HCT116 (cell line): ENCODE results near the gene CNTNAP2. TPM values are rescaled to one million over a fixed set of nuclear protein-coding genes. Genes with fewer than 3 reads are reported as not detected.

Source experiments
- ATAC-seq: fragments of 200-7000 bp; cut with Tn5 transposase; 2 replicates; pipeline ENCODE4 v1.9.1; 2020; ENCODE audit warnings: mild to moderate bottlenecking, moderate library complexity
- BruUV-seq: library from RNA; stranded (reverse); fragments of 400-500 nt; replicated peaks from 2 replicates; lab custom pipeline; 2021; lab: Mats Ljungman, UMichigan
- CTCF ChIA-PET: fragments of 300-600 bp; sonication (Branson Sonifier 250); formaldehyde crosslinking; loops from one replicate; lab custom pipeline; 2021; ENCODE audit warnings: antibody characterized with exemption; lab: Charles Lee
- POLR2A ChIA-PET: fragments of 300-600, 350-600 bp; sonication (Branson Sonifier 250); formaldehyde crosslinking; loops from one replicate; lab custom pipeline; 2021; ENCODE audit warnings: antibody characterized with exemption; lab: Charles Lee
- RAD21 ChIA-PET, 2 experiments: fragments of 300-600 bp; sonication (Branson Sonifier 250); formaldehyde crosslinking; loops; one replicate each; lab custom pipeline; 2023; ENCODE audit warnings: low total read pairs in 2 of 2; ENCODE audit not compliant: uncharacterized antibody in 2 of 2, unreplicated experiment in 2 of 2, low non-redundant PET in 1 of 2; lab: Charles Lee
- DNase-seq: peaks from one replicate; pipeline ENCODE4 v3.0.0-alpha.2; 2010; ENCODE audit warnings: low read depth, low spot score
- H2AFZ ChIP-seq: fragments of 200-600 bp; shearing (Covaris generic), sonication (generic); 2 replicates; pipeline ENCODE4 v1.6.1; 2017; ENCODE audit warnings: low read depth, mixed run types, mixed read lengths, antibody characterized with exemption, low read length; ENCODE audit not compliant: poor library complexity, severe bottlenecking
- H3K27ac ChIP-seq: 2 replicates; pipeline ENCODE4 v1.5.1; 2012; ENCODE audit warnings: low read depth, low read length
- H3K27me3 ChIP-seq: fragments of 200-600 bp; sonication (generic); 2 replicates; pipeline ENCODE4 v1.6.1; 2016; ENCODE audit warnings: mixed run types, low read length, mixed read lengths; ENCODE audit not compliant: insufficient read depth
- H3K36me3 ChIP-seq, 2 experiments: fragments of 200-500 bp in 1 of 2; fragments of 200-600 bp in 1 of 2; sonication (Bioruptor generic) in 1 of 2; sonication (generic) in 1 of 2; 2 replicates each; pipeline versions ENCODE4 v1.5.1 to v1.6.1; 2014 to 2016; ENCODE audit warnings: low read length in 2 of 2, inconsistent platforms in 1 of 2, mixed read lengths in 1 of 2, mixed run types in 1 of 2; ENCODE audit not compliant: insufficient read depth in 2 of 2, control insufficient read depth in 1 of 2
- H3K4me1 ChIP-seq, 2 experiments: fragments of 200-600 bp in 1 of 2; sonication (generic) in 1 of 2; 2 replicates each; pipeline versions ENCODE4 v1.5.1 to v1.6.1; 2012 to 2017; ENCODE audit warnings: low read length in 2 of 2, inconsistent platforms in 1 of 2, mild to moderate bottlenecking in 1 of 2, mixed read lengths in 1 of 2, mixed run types in 1 of 2, moderate library complexity in 1 of 2; ENCODE audit not compliant: insufficient read depth in 2 of 2, control insufficient read depth in 1 of 2
- H3K4me2 ChIP-seq: fragments of 200-600 bp; sonication (generic); 2 replicates; pipeline ENCODE4 v1.6.1; 2017; ENCODE audit warnings: mixed run types, low read length, mixed read lengths
- H3K4me3 ChIP-seq, 2 experiments: fragments of 200-600 bp in 1 of 2; sonication (generic) in 1 of 2; replicated peaks in 1 of 2; 2 replicates each; pipeline ENCODE4 v1.5.1; 2011 to 2016; ENCODE audit warnings: low read length in 2 of 2, control low read depth in 1 of 2, low read depth in 1 of 2, mild to moderate bottlenecking in 1 of 2, mixed read lengths in 1 of 2, mixed run types in 1 of 2
- H3K79me2 ChIP-seq: fragments of 200-600 bp; sonication (generic); 2 replicates; pipeline ENCODE4 v1.6.1; 2017; ENCODE audit warnings: mild to moderate bottlenecking, mixed run types, low read length, moderate library complexity, mixed read lengths; ENCODE audit not compliant: insufficient read depth
- H3K9ac ChIP-seq: fragments of 200-600 bp; sonication (generic); 2 replicates; pipeline ENCODE4 v1.6.1; 2016; ENCODE audit warnings: low read length, mixed read lengths
- H3K9me2 ChIP-seq: fragments of 200-600 bp; sonication (generic), shearing (Covaris generic); 2 replicates; pipeline ENCODE4 v1.6.1; 2017; ENCODE audit warnings: mixed run types, mild to moderate bottlenecking, moderate library complexity; ENCODE audit not compliant: insufficient read depth
- H3K9me3 ChIP-seq, 2 experiments: fragments of 200-500 bp in 1 of 2; fragments of 200-600 bp in 1 of 2; sonication (Bioruptor generic) in 1 of 2; sonication (generic) in 1 of 2; 2 replicates each; pipeline ENCODE4 v1.6.1; 2014 to 2017; ENCODE audit warnings: low read length in 2 of 2, mixed read lengths in 2 of 2, inconsistent platforms in 1 of 2, low read depth in 1 of 2, mild to moderate bottlenecking in 1 of 2, mixed run types in 1 of 2, moderate library complexity in 1 of 2; ENCODE audit not compliant: control insufficient read depth in 1 of 2, insufficient read depth in 1 of 2
- H4K20me1 ChIP-seq: fragments of 200-600 bp; sonication (generic), shearing (Covaris generic); 2 replicates; pipeline ENCODE4 v1.6.1; 2017; ENCODE audit warnings: mixed run types, mild to moderate bottlenecking, moderate library complexity; ENCODE audit not compliant: insufficient read depth
- CEBPB ChIP-seq: IDR thresholded peaks from 2 replicates; pipeline ENCODE4 v1.6.1; 2012; ENCODE audit warnings: low read depth
- ELF1 ChIP-seq: IDR thresholded peaks from 2 replicates; pipeline ENCODE4 v1.6.1; 2012; ENCODE audit warnings: low read depth, borderline replicate concordance
- EZH2phosphoT487 ChIP-seq: fragments of 200-600 bp; IDR thresholded peaks from 2 replicates; pipeline ENCODE4 v1.6.1; 2018; ENCODE audit warnings: antibody characterized with exemption, borderline replicate concordance
- RAD21 ChIP-seq: IDR thresholded peaks from 2 replicates; pipeline ENCODE4 v1.6.1; 2012; ENCODE audit warnings: low read depth, mild to moderate bottlenecking
- SIN3A ChIP-seq: IDR thresholded peaks from 2 replicates; pipeline ENCODE4 v1.6.1; 2012; ENCODE audit warnings: low read depth
- SP1 ChIP-seq: IDR thresholded peaks from 2 replicates; pipeline ENCODE4 v1.6.1; 2012; ENCODE audit warnings: low read depth
- SRF ChIP-seq: IDR thresholded peaks from 2 replicates; pipeline ENCODE4 v1.6.1; 2012; ENCODE audit warnings: low read depth
- intact Hi-C: fragments of 100-400 bp; cut with micrococcal nuclease; formaldehyde crosslinking; loops from 2 replicates; pipeline ENCODE4 v1.10.0; 2022
- total RNA-seq: library from RNA; stranded (reverse); gene quantifications from one replicate; pipeline ENCODE4 v1.2.1, GENCODE V29; 2021; ENCODE audit not compliant: unreplicated experiment
- TF ChIP-seq, protein P1 (sequence below): IDR thresholded peaks from 2 replicates; pipeline ENCODE4 v1.6.1; 2012
- TF ChIP-seq, protein P2 (sequence below), 3 experiments: fragments of 200-600 bp in 1 of 3; sonication (generic) in 1 of 3; IDR thresholded peaks in 2 of 3; conservative IDR thresholded peaks in 1 of 3; 2 replicates each; pipeline ENCODE4 v1.5.1; 2012 to 2017; ENCODE audit warnings: low read depth in 2 of 3, low read length in 2 of 3, antibody characterized with exemption in 1 of 3, borderline replicate concordance in 1 of 3, control low read depth in 1 of 3, mild to moderate bottlenecking in 1 of 3, mixed read lengths in 1 of 3, mixed run types in 1 of 3, moderate library complexity in 1 of 3; ENCODE audit not compliant: insufficient read depth in 1 of 3
- TF ChIP-seq, protein P3 (sequence below): IDR thresholded peaks from 2 replicates; pipeline ENCODE4 v1.6.1; 2012; ENCODE audit warnings: low read depth

Gene CNTNAP2
- total RNA-seq, 1 experiment from 2014 or later = 0.37 TPM

DNA sequence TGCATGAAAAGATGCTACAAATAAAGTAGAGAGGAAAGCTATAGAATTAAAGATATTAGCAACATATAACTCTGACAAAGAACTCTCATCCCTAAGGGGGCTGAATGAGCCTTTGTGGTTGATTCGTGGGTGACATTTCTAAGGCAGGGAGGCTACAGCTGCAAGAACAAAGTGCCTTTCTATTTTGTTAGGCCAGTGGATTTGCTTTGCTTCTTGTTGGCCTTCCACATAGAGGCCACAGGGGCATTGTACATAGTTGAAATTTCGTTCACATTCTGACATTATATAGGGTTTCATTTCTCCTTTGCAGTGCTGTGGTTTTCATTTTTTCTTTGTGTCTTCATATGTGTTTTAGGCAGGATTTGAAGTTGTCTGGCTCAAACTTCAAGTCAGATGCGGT is 1654.7 kb downstream of the CNTNAP2 start:
- no peaks in the 10 kb centered on the region for H3K79me2 ChIP-seq
- TF ChIP-seq RAD21 (no peak), ELF1 (no peak), SRF (no peak), SP1 (no peak), SIN3A (no peak), CEBPB (no peak), EZH2phosphoT487 (no peak)
- TF ChIP-seq, protein P1, sequence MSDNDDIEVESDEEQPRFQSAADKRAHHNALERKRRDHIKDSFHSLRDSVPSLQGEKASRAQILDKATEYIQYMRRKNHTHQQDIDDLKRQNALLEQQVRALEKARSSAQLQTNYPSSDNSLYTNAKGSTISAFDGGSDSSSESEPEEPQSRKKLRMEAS = no peak
- TF ChIP-seq, protein P2, sequence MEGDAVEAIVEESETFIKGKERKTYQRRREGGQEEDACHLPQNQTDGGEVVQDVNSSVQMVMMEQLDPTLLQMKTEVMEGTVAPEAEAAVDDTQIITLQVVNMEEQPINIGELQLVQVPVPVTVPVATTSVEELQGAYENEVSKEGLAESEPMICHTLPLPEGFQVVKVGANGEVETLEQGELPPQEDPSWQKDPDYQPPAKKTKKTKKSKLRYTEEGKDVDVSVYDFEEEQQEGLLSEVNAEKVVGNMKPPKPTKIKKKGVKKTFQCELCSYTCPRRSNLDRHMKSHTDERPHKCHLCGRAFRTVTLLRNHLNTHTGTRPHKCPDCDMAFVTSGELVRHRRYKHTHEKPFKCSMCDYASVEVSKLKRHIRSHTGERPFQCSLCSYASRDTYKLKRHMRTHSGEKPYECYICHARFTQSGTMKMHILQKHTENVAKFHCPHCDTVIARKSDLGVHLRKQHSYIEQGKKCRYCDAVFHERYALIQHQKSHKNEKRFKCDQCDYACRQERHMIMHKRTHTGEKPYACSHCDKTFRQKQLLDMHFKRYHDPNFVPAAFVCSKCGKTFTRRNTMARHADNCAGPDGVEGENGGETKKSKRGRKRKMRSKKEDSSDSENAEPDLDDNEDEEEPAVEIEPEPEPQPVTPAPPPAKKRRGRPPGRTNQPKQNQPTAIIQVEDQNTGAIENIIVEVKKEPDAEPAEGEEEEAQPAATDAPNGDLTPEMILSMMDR (IDR thresholded peaks at IDR 0.05 in 2 of 3, conservative IDR thresholded peaks at IDR 0.05 in 1 of 3; ENCODE audit: borderline replicate concordance in 1 of 3, insufficient read depth in 1 of 3, low read depth in 2 of 3, low read length in 2 of 3) = no peak
- TF ChIP-seq, protein P3, sequence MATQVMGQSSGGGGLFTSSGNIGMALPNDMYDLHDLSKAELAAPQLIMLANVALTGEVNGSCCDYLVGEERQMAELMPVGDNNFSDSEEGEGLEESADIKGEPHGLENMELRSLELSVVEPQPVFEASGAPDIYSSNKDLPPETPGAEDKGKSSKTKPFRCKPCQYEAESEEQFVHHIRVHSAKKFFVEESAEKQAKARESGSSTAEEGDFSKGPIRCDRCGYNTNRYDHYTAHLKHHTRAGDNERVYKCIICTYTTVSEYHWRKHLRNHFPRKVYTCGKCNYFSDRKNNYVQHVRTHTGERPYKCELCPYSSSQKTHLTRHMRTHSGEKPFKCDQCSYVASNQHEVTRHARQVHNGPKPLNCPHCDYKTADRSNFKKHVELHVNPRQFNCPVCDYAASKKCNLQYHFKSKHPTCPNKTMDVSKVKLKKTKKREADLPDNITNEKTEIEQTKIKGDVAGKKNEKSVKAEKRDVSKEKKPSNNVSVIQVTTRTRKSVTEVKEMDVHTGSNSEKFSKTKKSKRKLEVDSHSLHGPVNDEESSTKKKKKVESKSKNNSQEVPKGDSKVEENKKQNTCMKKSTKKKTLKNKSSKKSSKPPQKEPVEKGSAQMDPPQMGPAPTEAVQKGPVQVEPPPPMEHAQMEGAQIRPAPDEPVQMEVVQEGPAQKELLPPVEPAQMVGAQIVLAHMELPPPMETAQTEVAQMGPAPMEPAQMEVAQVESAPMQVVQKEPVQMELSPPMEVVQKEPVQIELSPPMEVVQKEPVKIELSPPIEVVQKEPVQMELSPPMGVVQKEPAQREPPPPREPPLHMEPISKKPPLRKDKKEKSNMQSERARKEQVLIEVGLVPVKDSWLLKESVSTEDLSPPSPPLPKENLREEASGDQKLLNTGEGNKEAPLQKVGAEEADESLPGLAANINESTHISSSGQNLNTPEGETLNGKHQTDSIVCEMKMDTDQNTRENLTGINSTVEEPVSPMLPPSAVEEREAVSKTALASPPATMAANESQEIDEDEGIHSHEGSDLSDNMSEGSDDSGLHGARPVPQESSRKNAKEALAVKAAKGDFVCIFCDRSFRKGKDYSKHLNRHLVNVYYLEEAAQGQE = no peak
- ChIA-PET CTCF (no interaction called here), RAD21 (no interaction called here), POLR2A (no interaction called here)
- no peak overlapping the region for H3K4me2 ChIP-seq
- H3K36me3 ChIP-seq = no peaks in the 10 kb centered on the region
- intact Hi-C loops = no loop called here
- H3K9ac ChIP-seq = no peak overlapping the region
- no peaks in the 10 kb centered on the region for H4K20me1 ChIP-seq
- BruUV-seq = no TSS peak
- DNase-seq (no peak), ATAC-seq (no peak)
- H3K9me3 ChIP-seq = peaks cover 11 to 12% of the 10 kb centered on the region in 2 experiments; a peak in 2 of 4 replicates
- H3K9me2 ChIP-seq = no peaks in the 10 kb centered on the region
- no peaks in the 10 kb centered on the region for H3K27me3 ChIP-seq
- H3K4me3 ChIP-seq = no peak overlapping the region
- no peak overlapping the region for H3K27ac ChIP-seq
- H3K4me1 ChIP-seq = no peaks in the 10 kb centered on the region
- no peak overlapping the region for H2AFZ ChIP-seq
